Measurements from ENCODE around the gene UBAP2L.

GRCh38 chr1:154181944-154182343 lies 38.8 kb upstream of the UBAP2L start:
- no peak for TF ChIP-seq CTCF (IDR thresholded peaks at IDR 0.05)
- TF ChIP-seq POLR2A (IDR thresholded peaks at IDR 0.05): no peak

Data from gastroesophageal sphincter (tissue), 3 donors.